HUES6 (cell line): ENCODE data around the gene RHBDD1.
A peak's percentile ranks its signal among the peaks of the same experiment; 100 is the strongest.
"Not testable (repeated sequence)": the region's sequence is repeated elsewhere in the genome, so short reads cannot be mapped to it uniquely, and the experiment has no call there.

Experiments
- H3K27ac ChIP-seq: 2 replicates; pipeline ENCODE4 v1.7.0; 2013; ENCODE audit warnings: low read depth, mild to moderate bottlenecking, low read length, inconsistent platforms
- H3K27me3 ChIP-seq: 2 replicates; pipeline ENCODE4 v1.6.1; 2013; ENCODE audit warnings: low read length; ENCODE audit not compliant: control insufficient read depth, insufficient read depth
- H3K36me3 ChIP-seq: 2 replicates; pipeline ENCODE4 v1.6.1; 2013; ENCODE audit warnings: low read length; ENCODE audit not compliant: control insufficient read depth, insufficient read depth
- H3K4me1 ChIP-seq: 2 replicates; pipeline ENCODE4 v1.6.1; 2013; ENCODE audit warnings: low read length; ENCODE audit not compliant: control insufficient read depth, insufficient read depth
- H3K4me3 ChIP-seq: 2 replicates; pipeline ENCODE4 v1.5.1; 2013; ENCODE audit warnings: low read depth, low read length
- H3K9ac ChIP-seq: one replicate; pipeline ENCODE4 v1.6.1; 2013; ENCODE audit warnings: mild to moderate bottlenecking, low read length
- H3K9me3 ChIP-seq: 2 replicates; pipeline ENCODE4 v1.6.1; 2013; ENCODE audit warnings: low read depth, low read length; ENCODE audit not compliant: control insufficient read depth, insufficient read depth

RHBDD1 gene

DNA sequence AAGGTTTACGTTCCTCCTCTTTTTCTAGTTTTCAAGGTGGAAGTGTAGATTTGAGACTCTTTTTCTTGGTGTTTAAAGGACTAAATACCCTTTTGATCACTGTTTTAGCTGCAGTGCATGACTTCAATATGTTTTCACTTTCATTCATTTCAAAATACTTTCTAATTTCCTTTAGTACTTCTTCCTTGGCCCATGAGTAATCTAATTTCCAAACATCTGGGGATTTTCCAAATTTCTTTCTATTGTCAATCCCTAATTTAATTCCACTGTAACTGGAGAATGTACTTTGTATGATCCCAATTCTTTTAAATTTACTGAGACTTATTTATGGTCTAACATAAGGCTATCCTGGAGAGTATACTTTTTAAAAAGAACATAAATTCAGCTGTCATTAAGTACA is 3.8 kb upstream of the RHBDD1 start:
- Histone ChIP-seq H3K27ac (no peak overlapping the region), H3K36me3 (no peaks in the 10 kb centered on the region), H3K4me1 (peaks cover 7% of the 10 kb centered on the region), H3K9ac (no peak overlapping the region), H3K27me3 (no peaks in the 10 kb centered on the region; the same call in 1 of the 2 replicates), H3K4me3 (no peak overlapping the region), H3K9me3 (no peaks in the 10 kb centered on the region)

DNA sequence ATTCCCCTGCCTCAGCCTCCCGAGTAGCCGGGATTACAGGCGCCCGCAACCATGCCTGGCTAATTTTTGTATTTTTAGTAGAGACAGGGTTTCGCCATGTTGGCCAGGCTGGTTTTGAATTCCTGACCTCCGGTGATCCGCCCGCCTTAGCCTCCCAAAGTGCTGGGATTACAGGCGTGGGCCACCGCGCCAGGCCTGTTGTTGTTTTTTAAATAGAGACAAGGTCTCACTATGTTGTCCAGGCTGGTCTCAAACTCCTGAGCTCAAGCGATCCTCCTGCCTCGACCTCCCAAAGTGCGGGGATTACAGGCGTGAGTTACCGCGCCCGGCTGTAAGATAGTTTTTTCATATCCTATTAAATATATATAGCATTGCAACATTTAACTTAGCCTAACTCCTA is 974 bp upstream of the RHBDD1 start:
- H3K4me1 ChIP-seq, H3K9me3 ChIP-seq, H3K9ac ChIP-seq, H3K27me3 ChIP-seq, H3K27ac ChIP-seq, H3K36me3 ChIP-seq: not testable (repeated sequence)
- peak overlapping the region; percentile 64 for H3K4me3 ChIP-seq

DNA sequence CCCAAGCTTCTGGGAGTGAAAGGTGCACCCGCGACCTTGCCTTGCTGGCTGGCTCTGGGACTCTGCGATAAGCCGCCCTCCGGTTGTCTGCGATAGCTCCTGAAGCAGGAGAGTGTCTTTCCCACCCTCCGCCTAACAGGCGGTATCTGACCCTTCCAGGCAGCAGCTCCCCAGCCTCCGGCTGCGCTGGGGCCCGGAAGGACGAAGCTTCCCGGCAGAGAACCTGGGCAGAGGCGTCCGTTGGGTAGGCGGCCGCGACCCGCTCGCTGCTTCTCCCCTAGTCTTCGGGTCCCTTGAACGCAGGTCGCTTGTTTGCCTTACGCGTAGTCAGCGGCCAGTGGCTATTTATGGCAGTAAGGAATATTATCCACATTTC is 446 bp upstream of the RHBDD1 start:
- Histone ChIP-seq H3K9ac (peak overlapping the region; percentile 74), H3K4me1 (peaks cover 10% of the 10 kb centered on the region), H3K9me3 (no peaks in the 10 kb centered on the region), H3K36me3 (peaks cover 10% of the 10 kb centered on the region; the same call in 1 of the 2 replicates), H3K4me3 (peak overlapping the region; percentile 64), H3K27me3 (no peaks in the 10 kb centered on the region; the same call in 1 of the 2 replicates), H3K27ac (peak overlapping the region; percentile 64)

DNA sequence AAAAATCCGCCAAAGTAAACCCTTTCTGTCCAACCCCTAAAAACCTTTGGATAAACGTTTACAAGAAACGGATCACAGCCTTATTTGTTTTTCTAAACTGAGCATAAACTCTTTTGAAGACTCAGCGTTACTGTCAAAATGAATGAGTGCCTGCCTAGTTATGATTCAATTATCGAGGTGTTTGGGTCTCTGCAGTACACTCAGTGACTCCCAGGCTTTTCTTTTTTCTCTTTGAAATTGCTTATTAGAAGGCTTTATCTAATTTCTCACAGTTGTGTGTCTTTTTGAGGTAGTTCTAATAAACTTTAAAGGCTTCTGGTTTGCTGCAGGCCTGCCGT is 663 bp downstream of the RHBDD1 start:
- Histone ChIP-seq H3K36me3 (peaks cover 10% of the 10 kb centered on the region; the same call in 1 of the 2 replicates), H3K27me3 (no peaks in the 10 kb centered on the region; the same call in 1 of the 2 replicates), H3K4me3 (peak overlapping the region; percentile 64), H3K9me3 (no peaks in the 10 kb centered on the region), H3K9ac (peak overlapping the region; percentile 74), H3K4me1 (peaks cover 10% of the 10 kb centered on the region), H3K27ac (peak overlapping the region; percentile 64)

DNA sequence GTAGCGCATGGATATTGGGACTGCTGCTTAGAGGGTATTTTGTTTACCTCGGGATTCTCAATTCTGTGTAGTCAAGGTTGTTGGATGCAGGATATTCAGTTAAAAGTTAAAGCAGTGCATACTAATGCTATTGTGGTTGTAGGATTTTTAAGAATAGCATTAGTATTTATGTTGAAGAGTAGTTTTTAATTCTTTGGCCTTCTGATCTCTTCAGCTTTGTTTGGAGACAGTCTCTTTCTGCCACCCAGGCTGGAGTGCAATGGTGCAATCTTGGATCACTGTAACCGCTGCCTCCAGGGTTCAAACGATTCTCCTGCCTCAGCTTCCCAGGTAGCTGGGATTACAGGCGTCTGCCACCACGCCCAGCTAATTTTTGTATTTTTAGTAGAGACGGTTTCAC is 1.5 kb downstream of the RHBDD1 start:
- no peak overlapping the region for H3K27ac ChIP-seq
- peaks cover 10% of the 10 kb centered on the region; the same call in 1 of the 2 replicates for H3K36me3 ChIP-seq
- no peak overlapping the region for H3K9ac ChIP-seq
- no peaks in the 10 kb centered on the region; the same call in 1 of the 2 replicates for H3K27me3 ChIP-seq
- peaks cover 10% of the 10 kb centered on the region for H3K4me1 ChIP-seq
- no peaks in the 10 kb centered on the region; the same call in 1 of the 2 replicates for H3K9me3 ChIP-seq
- no peak overlapping the region for H3K4me3 ChIP-seq

DNA sequence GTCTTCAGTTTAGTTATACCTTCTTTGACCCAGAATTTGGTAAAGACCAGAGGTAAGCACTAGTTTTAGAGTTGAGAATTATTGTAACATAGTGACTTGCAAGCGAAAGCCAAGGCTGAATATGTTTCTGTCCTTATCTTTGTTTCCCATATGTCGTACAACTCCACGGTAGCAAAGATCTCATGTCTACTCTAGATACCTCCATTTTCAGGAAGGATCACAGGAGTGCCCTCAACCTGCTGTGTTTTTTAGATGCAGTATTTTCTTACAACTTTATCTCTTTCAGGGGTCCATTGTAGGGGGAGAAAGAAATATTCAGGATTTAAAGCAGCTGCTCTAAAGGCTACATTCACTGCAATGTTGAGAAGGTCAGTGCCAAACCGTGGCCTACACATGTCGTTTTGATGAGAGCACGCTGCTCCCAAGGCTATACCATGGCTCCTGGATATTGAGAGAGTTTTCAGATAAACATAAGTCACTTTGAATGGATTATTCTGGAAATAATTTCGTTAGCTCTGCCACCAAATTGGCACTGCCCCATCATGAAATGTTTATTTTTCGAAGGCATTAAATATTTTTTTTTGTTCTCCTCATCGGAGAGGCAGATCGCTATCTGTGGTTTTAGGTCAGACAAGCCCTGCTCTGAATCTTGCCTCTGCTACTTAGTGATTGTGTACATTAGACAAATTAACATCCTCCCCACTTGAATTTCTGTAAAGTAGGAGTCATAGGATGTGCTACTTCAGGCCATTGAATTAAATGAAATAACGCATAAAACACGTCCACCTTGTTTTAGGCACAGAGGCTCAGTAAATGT is 2.1 kb downstream of the RHBDD1 start:
- Histone ChIP-seq H3K27ac (no peak overlapping the region), H3K9ac (no peak overlapping the region)

DNA sequence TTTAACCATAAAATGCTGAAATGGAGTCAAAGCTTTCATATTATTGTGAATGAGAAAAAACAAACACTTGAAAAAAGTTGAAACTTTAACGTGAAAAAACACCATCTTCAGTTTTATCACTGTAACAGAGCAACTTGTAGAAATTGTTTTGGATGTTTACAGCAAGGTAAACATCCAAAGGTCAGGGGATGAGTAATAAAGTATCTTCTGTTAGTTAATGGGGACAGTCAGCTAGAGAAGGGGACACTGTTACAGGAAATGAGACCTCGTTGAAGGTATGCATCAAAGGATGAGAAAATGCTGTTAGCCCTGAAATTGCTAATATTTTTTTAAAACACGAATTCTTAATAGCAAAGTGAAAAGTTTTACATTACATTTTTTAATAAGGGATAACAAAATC is 2.9 kb downstream of the RHBDD1 start:
- Histone ChIP-seq H3K4me1 (peaks cover 10% of the 10 kb centered on the region), H3K27ac (no peak overlapping the region), H3K27me3 (no peaks in the 10 kb centered on the region; the same call in 1 of the 2 replicates)

More for the DNA sequence above, 2.1 kb downstream of the RHBDD1 start:
- H3K4me1 ChIP-seq: peaks cover 10% of the 10 kb centered on the region
- H3K9me3 ChIP-seq: peaks cover 3% of the 10 kb centered on the region; the same call in 1 of the 2 replicates
- H3K27me3 ChIP-seq: no peaks in the 10 kb centered on the region; the same call in 1 of the 2 replicates
- H3K36me3 ChIP-seq: peaks cover 10% of the 10 kb centered on the region; the same call in 1 of the 2 replicates
- no peak overlapping the region for H3K4me3 ChIP-seq

DNA sequence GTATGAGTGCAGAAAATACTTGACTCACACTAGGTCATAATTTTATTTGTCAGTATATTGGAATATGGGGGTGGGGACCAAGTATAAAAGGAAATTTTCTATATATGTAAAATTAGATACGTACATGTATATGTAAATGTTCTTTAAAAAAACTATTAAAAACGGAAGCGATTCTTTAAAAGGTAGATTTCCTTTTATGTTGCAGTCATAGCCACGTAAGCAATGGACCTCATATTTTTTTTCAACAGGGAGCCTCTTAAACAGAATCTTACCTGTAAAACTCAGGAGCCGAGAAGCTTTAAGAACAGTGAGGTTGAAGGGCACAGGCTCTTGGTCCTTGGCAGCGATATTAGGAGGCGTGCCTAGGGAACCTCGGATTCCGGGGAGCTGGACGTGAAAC is 3.3 kb downstream of the RHBDD1 start:
- Histone ChIP-seq H3K4me1 (peaks cover 10% of the 10 kb centered on the region), H3K9me3 (peaks cover 3% of the 10 kb centered on the region; the same call in 1 of the 2 replicates), H3K27me3 (no peaks in the 10 kb centered on the region; the same call in 1 of the 2 replicates), H3K27ac (no peak overlapping the region), H3K36me3 (peaks cover 10% of the 10 kb centered on the region; the same call in 1 of the 2 replicates), H3K4me3 (no peak overlapping the region), H3K9ac (no peak overlapping the region)

More for the DNA sequence above, 2.9 kb downstream of the RHBDD1 start:
- Histone ChIP-seq H3K36me3 (peaks cover 10% of the 10 kb centered on the region; the same call in 1 of the 2 replicates), H3K4me3 (no peak overlapping the region), H3K9ac (no peak overlapping the region), H3K9me3 (peaks cover 3% of the 10 kb centered on the region; the same call in 1 of the 2 replicates)

DNA sequence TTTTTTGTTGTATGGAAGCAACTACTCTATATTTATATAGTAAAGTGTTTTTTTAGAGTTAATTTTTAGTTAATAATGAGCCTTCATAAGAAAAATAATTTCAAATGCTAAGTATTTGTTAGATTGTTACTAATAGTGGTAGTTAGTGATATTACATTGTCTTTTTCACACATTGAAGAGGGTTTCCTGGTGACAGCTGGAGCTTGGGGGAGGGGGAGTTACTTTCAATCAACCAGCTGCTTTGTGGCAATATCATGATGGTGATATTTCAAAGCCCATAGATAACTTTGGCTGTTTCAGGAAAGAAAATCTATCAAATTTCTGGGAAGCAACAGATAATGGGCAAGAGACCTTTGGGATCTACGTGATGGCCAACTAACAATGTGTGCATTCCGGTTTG is 4.1 kb downstream of the RHBDD1 start:
- H3K4me3 ChIP-seq: no peak overlapping the region
- no peak overlapping the region for H3K9ac ChIP-seq
- peaks cover 10% of the 10 kb centered on the region for H3K4me1 ChIP-seq
- H3K36me3 ChIP-seq: peaks cover 10% of the 10 kb centered on the region; the same call in 1 of the 2 replicates
- no peak overlapping the region for H3K27ac ChIP-seq
- peaks cover 3% of the 10 kb centered on the region; the same call in 1 of the 2 replicates for H3K9me3 ChIP-seq
- no peaks in the 10 kb centered on the region; the same call in 1 of the 2 replicates for H3K27me3 ChIP-seq

DNA sequence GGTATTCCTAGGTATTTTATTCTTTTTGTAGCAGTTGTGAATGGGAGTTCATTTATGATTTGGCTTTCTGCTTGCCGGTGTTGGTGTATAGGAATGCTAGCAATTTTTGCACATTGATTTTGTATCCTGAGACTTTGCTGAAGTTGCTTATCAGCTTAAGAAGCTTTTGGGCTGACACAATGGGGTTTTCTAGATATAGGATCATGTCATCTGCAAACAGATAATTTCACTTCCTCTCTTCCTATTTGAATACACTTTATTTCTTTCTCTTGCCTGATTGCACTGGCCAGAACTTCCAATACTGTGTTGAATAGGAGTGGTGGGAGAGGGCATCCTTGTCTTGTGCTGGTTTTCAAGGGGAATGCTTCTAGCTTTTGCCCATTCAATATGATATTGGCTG is 7.1 kb downstream of the RHBDD1 start:
- not testable (repeated sequence) for H3K9me3 ChIP-seq, H3K4me1 ChIP-seq, H3K27me3 ChIP-seq, H3K27ac ChIP-seq, H3K36me3 ChIP-seq, H3K9ac ChIP-seq, H3K4me3 ChIP-seq

DNA sequence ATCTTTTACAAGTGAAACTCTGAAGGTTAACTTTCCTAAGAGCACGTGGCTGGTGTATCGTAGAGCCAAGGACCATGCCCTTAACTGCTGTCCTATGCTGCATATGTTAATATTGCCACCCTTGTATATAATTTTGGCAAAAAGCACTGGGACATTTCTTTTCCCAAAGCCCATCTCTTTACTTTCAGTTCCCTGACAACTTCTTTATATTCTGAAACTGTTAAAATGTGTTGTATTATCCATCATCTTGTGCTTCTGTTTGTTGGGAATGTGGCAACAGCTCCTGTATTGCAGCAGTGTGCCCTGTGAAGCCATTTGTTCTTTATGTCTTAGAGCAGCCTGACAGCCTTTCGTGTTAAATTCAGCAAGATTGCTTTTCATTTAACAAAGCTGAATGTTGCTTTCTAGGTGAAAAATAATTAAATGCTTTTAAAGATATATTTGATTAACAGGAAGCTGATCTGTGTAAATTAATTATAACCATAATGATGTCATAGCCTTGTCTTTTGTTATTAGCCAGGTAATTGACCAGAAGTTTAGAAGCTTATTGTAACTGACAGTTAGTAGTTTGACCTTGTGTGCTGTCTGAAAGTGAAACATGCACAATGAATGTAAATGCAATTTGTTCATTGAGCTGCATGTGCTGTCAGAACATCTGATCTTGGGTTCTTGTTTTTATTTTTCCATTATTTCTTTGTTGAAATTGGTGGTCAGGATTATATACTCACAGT is 9.7 kb downstream of the RHBDD1 start:
- H3K9ac ChIP-seq: no peak overlapping the region
- H3K27ac ChIP-seq: no peak overlapping the region

More for the DNA sequence above, 9.7 kb downstream of the RHBDD1 start:
- Histone ChIP-seq H3K9me3 (peaks cover 3% of the 10 kb centered on the region; the same call in 1 of the 2 replicates), H3K4me1 (no peaks in the 10 kb centered on the region), H3K27me3 (no peaks in the 10 kb centered on the region), H3K4me3 (no peak overlapping the region), H3K36me3 (no peaks in the 10 kb centered on the region; the same call in 1 of the 2 replicates)
